BE2C (cell line): ENCODE data around the gene KCTD18.

Experiments used
- DNase-seq: peaks from one replicate; pipeline ENCODE4 v3.0.0-alpha.2; 2020
- H3K27me3 ChIP-seq: fragments of 250-450 bp; sonication (Bioruptor Pico); 2 replicates; pipeline ENCODE4 v1.5.1; 2020; ENCODE audit warnings: mild to moderate bottlenecking
- H3K36me3 ChIP-seq: fragments of 250-450 bp; sonication (Bioruptor Pico); 2 replicates; pipeline ENCODE4 v1.5.1; 2020; ENCODE audit warnings: mild to moderate bottlenecking
- H3K4me1 ChIP-seq: fragments of 250-450 bp; sonication (Bioruptor Pico); 2 replicates; pipeline ENCODE4 v1.5.1; 2020
- H3K4me3 ChIP-seq: 2 replicates; pipeline ENCODE4 v1.5.1; 2011; ENCODE audit warnings: low read depth, low read length
- H3K9me3 ChIP-seq: fragments of 250-450 bp; sonication (Bioruptor Pico); 2 replicates; pipeline ENCODE4 v1.5.1; 2020
- TF ChIP-seq, protein P1 (sequence below): IDR thresholded peaks from 2 replicates; pipeline ENCODE4 v1.5.1; 2012; ENCODE audit warnings: mild to moderate bottlenecking, low read depth, low read length

Gene KCTD18

DNA sequence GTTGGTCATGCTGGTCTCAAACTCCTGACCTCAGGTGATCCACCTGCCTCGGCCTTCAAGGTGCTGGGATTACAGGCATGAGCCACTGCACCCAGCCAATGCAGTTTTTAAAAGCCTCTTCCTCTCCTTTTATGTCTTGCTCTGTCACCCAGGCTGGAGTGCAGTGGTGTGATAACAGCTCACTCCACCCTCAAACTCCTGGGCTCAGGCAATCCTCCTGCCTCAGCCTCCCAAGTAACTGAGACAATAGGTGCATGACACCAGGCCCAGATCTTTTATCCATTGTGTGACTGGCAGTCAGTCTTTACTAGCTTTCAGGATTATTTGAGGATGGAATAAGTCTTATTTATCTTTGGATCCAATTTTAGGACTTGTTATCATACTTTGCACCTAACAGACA lies 13.2 kb downstream of the KCTD18 start:
- H3K9me3 ChIP-seq = no peaks in the 10 kb centered on the region
- TF ChIP-seq, protein P1, sequence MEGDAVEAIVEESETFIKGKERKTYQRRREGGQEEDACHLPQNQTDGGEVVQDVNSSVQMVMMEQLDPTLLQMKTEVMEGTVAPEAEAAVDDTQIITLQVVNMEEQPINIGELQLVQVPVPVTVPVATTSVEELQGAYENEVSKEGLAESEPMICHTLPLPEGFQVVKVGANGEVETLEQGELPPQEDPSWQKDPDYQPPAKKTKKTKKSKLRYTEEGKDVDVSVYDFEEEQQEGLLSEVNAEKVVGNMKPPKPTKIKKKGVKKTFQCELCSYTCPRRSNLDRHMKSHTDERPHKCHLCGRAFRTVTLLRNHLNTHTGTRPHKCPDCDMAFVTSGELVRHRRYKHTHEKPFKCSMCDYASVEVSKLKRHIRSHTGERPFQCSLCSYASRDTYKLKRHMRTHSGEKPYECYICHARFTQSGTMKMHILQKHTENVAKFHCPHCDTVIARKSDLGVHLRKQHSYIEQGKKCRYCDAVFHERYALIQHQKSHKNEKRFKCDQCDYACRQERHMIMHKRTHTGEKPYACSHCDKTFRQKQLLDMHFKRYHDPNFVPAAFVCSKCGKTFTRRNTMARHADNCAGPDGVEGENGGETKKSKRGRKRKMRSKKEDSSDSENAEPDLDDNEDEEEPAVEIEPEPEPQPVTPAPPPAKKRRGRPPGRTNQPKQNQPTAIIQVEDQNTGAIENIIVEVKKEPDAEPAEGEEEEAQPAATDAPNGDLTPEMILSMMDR = no peak
- no peak overlapping the region for H3K4me3 ChIP-seq
- no peaks in the 10 kb centered on the region for H3K27me3 ChIP-seq
- no peak for DNase-seq
- H3K4me1 ChIP-seq = no peaks in the 10 kb centered on the region; the same call in 1 of the 2 replicates
- no peaks in the 10 kb centered on the region for H3K36me3 ChIP-seq

- DNase-seq = no peak
- Histone ChIP-seq H3K4me1 (no peaks in the 10 kb centered on the region; the same call in 1 of the 2 replicates), H3K9me3 (no peaks in the 10 kb centered on the region), H3K27me3 (no peaks in the 10 kb centered on the region), H3K36me3 (no peaks in the 10 kb centered on the region), H3K4me3 (no peak overlapping the region)
- TF ChIP-seq, protein P1 = no peak
These were observed 15.8 kb downstream of the KCTD18 start for GRCh38 chr2:200494048-200494447.

- DNase-seq = no peak
- H3K36me3 ChIP-seq = no peaks in the 10 kb centered on the region
These were observed 17.2 kb downstream of the KCTD18 start for GRCh38 chr2:200492656-200493055.

DNA sequence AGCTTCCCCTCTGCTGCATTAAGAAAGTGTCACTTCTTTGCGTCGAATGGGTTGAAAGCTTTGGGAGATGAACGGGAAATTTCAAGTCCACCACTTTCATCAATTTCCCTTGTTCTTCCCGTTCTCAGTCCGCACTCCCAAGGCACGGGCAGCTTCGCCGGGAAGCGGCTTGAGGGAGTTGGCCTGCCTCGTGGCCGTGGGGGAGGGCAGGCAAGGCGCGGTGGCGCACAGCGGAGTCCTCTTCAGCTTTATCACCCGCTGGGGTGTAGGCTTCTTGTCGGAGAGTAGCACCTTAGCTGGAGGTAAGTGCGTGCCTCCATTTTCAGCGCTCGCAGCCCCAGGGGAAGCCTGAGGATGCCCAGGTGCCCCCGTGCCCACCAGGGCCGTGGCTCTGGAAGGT lies 19.9 kb downstream of the KCTD18 start:
- Histone ChIP-seq H3K4me1 (peaks cover 2% of the 10 kb centered on the region; the same call in 1 of the 2 replicates), H3K27me3 (no peaks in the 10 kb centered on the region)
- TF ChIP-seq, protein P1 = no peak

More at GRCh38 chr2:200492656-200493055, 17.2 kb downstream of the KCTD18 start:
- H3K9me3 ChIP-seq = no peaks in the 10 kb centered on the region
- H3K4me1 ChIP-seq = no peaks in the 10 kb centered on the region; the same call in 1 of the 2 replicates
- no peak overlapping the region for H3K4me3 ChIP-seq
- H3K27me3 ChIP-seq = no peaks in the 10 kb centered on the region
- TF ChIP-seq, protein P1 = no peak

DNA sequence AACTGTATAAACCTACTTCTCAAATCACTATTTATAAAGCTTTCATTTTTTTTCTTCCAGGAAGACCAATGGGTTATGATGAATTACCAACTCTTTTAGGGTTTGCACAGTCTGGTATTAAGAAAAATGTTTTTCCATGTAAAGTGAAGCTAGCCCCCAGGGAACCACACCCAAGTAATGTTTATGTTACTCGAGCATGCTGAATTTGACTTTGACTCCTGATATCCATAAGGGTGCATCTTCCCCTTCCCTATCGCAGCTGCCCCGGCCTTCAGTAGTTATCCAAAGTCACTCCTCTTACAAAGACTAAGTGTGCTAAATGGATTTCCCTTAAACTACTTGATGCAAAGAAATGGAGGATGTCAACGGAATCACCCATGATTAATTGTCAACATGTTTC lies 21.7 kb downstream of the KCTD18 start:
- TF ChIP-seq, protein P1 = no peak
- Histone ChIP-seq H3K9me3 (no peaks in the 10 kb centered on the region), H3K36me3 (no peaks in the 10 kb centered on the region), H3K4me1 (peaks cover 13% of the 10 kb centered on the region), H3K4me3 (no peak overlapping the region), H3K27me3 (no peaks in the 10 kb centered on the region)
- DNase-seq = no peak

More for the DNA sequence above, 19.9 kb downstream of the KCTD18 start:
- DNase-seq = no peak
- H3K36me3 ChIP-seq = no peaks in the 10 kb centered on the region
- no peak overlapping the region for H3K4me3 ChIP-seq
- no peaks in the 10 kb centered on the region for H3K9me3 ChIP-seq

DNA sequence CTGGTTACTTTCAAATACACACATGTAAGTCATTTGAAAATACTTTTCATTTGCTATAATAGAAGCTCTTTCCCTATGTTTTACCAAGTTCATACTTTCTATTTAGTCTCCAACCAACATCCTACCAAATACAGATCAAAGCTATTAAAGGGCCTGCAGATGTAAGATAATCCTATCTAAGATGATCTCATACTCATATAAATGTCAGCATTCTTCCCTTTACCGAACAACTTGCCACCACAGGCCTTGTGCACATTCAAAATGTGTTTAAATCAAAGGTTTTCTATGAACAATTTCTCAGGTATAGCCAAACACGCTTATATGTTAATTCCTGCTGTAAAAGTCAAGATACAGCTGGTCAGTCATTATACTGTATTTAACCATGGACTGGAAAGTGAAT lies 23.3 kb downstream of the KCTD18 start:
- TF ChIP-seq, protein P1 = no peak
- Histone ChIP-seq H3K4me3 (no peak overlapping the region), H3K9me3 (no peaks in the 10 kb centered on the region), H3K27me3 (no peaks in the 10 kb centered on the region), H3K4me1 (peaks cover 22% of the 10 kb centered on the region), H3K36me3 (no peaks in the 10 kb centered on the region)
- DNase-seq = no peak
